OCI-LY7 (cell line): ENCODE measurements around the gene GLYATL2.

ENCODE experiments used
- EZH2phosphoT487 ChIP-seq: fragments of 200-600 bp; sonication (generic); IDR thresholded peaks from 2 replicates; pipeline ENCODE4 v1.6.1; 2018; ENCODE audit warnings: low read depth, borderline replicate concordance, mild to moderate bottlenecking, mixed run types, antibody characterized with exemption, low read length, moderate library complexity, mixed read lengths
- TF ChIP-seq, protein P1 (sequence below): fragments of 200-600 bp; sonication (generic); conservative IDR thresholded peaks from 2 replicates; pipeline ENCODE4 v1.5.1; 2014; ENCODE audit warnings: mild to moderate bottlenecking, antibody characterized with exemption, low read length, moderate library complexity, mixed read lengths

DNA sequence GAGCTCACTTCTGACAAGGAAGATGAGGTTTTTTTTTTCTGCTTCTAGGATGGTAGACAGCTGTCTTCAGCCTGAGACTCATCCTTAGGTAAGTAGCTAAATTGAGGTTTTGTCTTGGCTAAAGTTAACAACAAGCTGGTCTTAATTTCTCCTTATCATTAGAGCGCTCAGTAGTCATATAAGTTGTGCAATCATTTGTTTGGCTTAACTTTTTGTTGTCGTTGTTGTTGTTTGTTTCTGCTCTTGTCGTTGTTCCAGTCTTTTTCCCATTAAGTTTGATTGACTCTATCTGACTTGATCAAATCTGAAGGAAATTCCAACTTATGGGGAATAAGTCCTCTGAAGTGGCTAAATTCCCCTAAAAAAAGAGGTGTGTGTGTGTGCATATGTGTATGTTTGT lies 33.0 kb downstream of the GLYATL2 start:
- TF ChIP-seq, protein P1, sequence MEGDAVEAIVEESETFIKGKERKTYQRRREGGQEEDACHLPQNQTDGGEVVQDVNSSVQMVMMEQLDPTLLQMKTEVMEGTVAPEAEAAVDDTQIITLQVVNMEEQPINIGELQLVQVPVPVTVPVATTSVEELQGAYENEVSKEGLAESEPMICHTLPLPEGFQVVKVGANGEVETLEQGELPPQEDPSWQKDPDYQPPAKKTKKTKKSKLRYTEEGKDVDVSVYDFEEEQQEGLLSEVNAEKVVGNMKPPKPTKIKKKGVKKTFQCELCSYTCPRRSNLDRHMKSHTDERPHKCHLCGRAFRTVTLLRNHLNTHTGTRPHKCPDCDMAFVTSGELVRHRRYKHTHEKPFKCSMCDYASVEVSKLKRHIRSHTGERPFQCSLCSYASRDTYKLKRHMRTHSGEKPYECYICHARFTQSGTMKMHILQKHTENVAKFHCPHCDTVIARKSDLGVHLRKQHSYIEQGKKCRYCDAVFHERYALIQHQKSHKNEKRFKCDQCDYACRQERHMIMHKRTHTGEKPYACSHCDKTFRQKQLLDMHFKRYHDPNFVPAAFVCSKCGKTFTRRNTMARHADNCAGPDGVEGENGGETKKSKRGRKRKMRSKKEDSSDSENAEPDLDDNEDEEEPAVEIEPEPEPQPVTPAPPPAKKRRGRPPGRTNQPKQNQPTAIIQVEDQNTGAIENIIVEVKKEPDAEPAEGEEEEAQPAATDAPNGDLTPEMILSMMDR: no peak
- TF ChIP-seq EZH2phosphoT487: no peak
